HK-2 (cell line): Measurements from ENCODE around the gene H2BK1.

Experiments
- DNase-seq: peaks from one replicate; pipeline ENCODE4 v3.0.0-alpha.2; 2018; ENCODE audit not compliant: unreplicated experiment

Gene H2BK1

GRCh38 chr7:151245360-151246101 is 35.2 kb upstream of the H2BK1 start:
- no peak for DNase-seq

GRCh38 chr7:151244841-151245346 is 34.6 kb upstream of the H2BK1 start:
- no peak for DNase-seq

GRCh38 chr7:151244196-151244840 is 34.0 kb upstream of the H2BK1 start:
- peak; percentile 46 for DNase-seq

GRCh38 chr7:151243408-151244195 is 33.3 kb upstream of the H2BK1 start:
- no peak for DNase-seq

- DNase-seq = no peak
These were observed 32.7 kb upstream of the H2BK1 start for GRCh38 chr7:151243045-151243349.

GRCh38 chr7:151242159-151243044 is 32.1 kb upstream of the H2BK1 start:
- DNase-seq = no peak

GRCh38 chr7:151241755-151242096 is 31.4 kb upstream of the H2BK1 start:
- DNase-seq = no peak

GRCh38 chr7:151240942-151241754 is 30.9 kb upstream of the H2BK1 start:
- no peak for DNase-seq

- DNase-seq = no peak
These were observed 30.2 kb upstream of the H2BK1 start for GRCh38 chr7:151240536-151240935.

GRCh38 chr7:151239837-151240459 is 29.7 kb upstream of the H2BK1 start:
- no peak for DNase-seq

GRCh38 chr7:151238924-151239836 is 28.9 kb upstream of the H2BK1 start:
- DNase-seq = no peak

GRCh38 chr7:151238190-151238810 is 28.0 kb upstream of the H2BK1 start:
- DNase-seq = no peak

GRCh38 chr7:151237244-151238189 is 27.2 kb upstream of the H2BK1 start:
- DNase-seq = no peak

GRCh38 chr7:151236406-151236805 is 26.1 kb upstream of the H2BK1 start:
- no peak for DNase-seq

GRCh38 chr7:151235091-151235787 is 25.0 kb upstream of the H2BK1 start:
- no peak for DNase-seq

- DNase-seq = no peak
These were observed 23.5 kb upstream of the H2BK1 start for GRCh38 chr7:151233804-151234203.
